HuH-7.5 (cell line): ENCODE data around the gene NAA25.
"Not testable (repeated sequence)": the region's sequence is repeated elsewhere in the genome, so short reads cannot be mapped to it uniquely, and the experiment has no call there.

ENCODE experiments used
- DNase-seq: peaks from one replicate; pipeline ENCODE4 v3.0.0; 2011; ENCODE audit warnings: low spot score

The NAA25 gene

GRCh38 chr12:112061137-112061536, 47.4 kb downstream of the NAA25 start:
- no peak for DNase-seq

- no peak for DNase-seq
Measured at GRCh38 chr12:112049351-112049750, 59.2 kb downstream of the NAA25 start.

GRCh38 chr12:112046003-112046402, 62.6 kb downstream of the NAA25 start:
- DNase-seq = no peak

GRCh38 chr12:112036614-112037013, 72.0 kb downstream of the NAA25 start:
- DNase-seq = not testable (repeated sequence)

DNA sequence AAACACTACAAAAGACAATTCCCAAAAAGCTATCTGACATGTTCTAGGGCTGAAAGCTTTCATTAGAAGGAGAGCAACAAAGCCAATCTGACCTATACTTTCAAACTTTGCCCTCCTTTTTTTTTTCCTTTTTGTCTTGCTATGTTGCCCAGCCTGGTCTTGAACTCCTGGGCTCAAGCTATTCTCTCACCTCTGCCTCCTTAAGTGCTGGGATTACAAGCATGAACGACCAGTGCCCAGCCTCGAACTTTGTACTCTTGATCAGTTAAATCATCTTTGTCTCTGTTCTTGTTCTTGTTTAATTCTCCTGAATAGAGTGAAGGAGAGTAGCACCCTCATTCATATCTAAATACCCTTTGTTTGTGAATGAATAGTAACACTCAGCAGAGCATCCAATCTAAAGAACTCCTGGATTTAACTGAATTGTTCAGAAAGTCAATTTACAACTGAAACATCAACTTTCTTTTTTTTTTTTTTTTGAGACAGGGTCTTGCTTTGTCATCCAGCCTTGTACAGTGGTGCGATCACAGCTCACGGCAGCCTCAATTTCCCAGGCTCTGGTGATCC, 73.3 kb downstream of the NAA25 start:
- no peak for DNase-seq

- no peak for DNase-seq
Measured at GRCh38 chr12:112032292-112032691, 76.3 kb downstream of the NAA25 start.

GRCh38 chr12:112031472-112031871, 77.1 kb downstream of the NAA25 start:
- no peak for DNase-seq

DNA sequence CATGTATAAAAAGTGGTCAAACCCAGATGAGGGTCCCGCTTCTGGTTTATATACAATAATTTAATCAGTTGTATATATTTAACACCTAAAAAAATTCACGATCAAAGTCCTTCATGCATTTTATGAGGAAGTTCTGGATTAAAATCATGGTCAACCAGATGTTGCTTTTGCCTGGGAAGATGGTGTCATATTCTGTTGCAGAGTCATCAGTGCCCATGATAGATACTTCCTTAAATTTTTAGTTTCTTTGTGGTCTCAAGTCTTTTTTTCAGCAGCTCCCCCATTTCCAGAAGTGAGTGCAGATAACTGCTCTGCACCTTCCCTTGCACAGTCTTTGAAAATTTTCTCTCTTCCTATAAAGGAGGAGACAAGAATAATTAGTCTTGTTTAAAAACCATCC, 79.3 kb downstream of the NAA25 start:
- DNase-seq = no peak

- DNase-seq = no peak
Measured at GRCh38 chr12:112025808-112026375, 82.7 kb downstream of the NAA25 start.

DNA sequence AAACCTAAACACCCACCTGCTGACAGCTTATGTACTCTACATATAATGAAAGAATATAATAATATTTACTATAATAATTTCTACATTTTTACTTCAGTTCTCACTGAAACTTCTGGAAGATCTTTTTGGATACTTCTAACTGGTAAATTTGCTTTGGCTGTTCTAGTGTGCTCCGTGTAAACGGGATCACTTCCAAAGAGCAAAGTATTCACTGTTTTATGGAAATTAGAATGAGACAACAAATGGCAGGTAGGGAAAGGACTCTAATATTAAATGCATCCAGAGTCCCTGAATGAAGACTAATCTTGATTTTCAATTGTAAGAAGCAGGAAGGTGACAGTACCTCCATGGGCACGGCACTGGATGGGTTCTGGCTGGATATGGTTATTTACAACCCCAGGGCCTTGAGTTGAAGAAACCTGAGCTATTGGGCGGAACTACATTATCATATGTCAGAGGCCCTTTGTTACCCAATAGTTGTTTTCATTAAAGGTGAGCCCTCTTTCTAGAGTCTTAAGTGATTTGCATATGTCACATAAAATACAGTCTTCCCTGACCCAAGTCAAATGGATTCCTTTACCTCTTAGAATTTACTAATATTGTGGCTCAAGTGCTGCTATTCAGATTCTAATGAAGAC, 84.7 kb downstream of the NAA25 start:
- no peak for DNase-seq

GRCh38 chr12:112022241-112023016, 86.2 kb downstream of the NAA25 start:
- DNase-seq = no peak

GRCh38 chr12:112020947-112021457, 87.6 kb downstream of the NAA25 start:
- no peak for DNase-seq

GRCh38 chr12:112018571-112019237, 89.9 kb downstream of the NAA25 start:
- no peak for DNase-seq

- no peak for DNase-seq
Measured at GRCh38 chr12:112017041-112017440, 91.5 kb downstream of the NAA25 start.

- no peak for DNase-seq
Measured at GRCh38 chr12:112015938-112016337, 92.6 kb downstream of the NAA25 start.

GRCh38 chr12:112013601-112014402, 94.8 kb downstream of the NAA25 start:
- DNase-seq = peak; percentile 42

- peak; percentile 98 for DNase-seq
Measured at GRCh38 chr12:112012775-112013600, 95.6 kb downstream of the NAA25 start, which contains the start of the genes ERP29 and TMEM116. Gene ERP29, plus strand, starts transcription at chr12:112013426. Its CDS starts 40 bp downstream, at chr12:112013466. Gene TMEM116, minus strand, starts transcription at chr12:112013165. Its CDS starts 7,895 bp downstream, at chr12:112005270.

DNA sequence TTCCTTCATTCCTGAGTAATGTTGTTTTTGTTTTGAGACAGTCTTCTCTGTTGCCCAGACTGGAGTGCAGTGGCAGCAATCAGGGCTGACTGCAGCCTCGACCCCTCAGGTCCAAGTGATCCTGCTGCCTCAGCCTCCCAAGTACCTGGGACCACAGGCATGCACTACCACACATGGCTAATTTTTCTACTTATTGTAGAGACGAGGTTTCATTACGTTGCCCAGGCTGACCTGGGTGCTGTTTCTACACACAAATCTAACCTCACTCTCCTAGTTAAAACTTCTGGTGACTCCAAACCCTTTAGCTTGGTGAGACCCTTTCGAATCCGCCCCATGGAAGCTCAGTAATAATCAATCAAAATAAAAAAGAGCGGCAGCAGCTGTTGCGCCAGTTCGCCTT, 96.9 kb downstream of the NAA25 start:
- no peak for DNase-seq

DNA sequence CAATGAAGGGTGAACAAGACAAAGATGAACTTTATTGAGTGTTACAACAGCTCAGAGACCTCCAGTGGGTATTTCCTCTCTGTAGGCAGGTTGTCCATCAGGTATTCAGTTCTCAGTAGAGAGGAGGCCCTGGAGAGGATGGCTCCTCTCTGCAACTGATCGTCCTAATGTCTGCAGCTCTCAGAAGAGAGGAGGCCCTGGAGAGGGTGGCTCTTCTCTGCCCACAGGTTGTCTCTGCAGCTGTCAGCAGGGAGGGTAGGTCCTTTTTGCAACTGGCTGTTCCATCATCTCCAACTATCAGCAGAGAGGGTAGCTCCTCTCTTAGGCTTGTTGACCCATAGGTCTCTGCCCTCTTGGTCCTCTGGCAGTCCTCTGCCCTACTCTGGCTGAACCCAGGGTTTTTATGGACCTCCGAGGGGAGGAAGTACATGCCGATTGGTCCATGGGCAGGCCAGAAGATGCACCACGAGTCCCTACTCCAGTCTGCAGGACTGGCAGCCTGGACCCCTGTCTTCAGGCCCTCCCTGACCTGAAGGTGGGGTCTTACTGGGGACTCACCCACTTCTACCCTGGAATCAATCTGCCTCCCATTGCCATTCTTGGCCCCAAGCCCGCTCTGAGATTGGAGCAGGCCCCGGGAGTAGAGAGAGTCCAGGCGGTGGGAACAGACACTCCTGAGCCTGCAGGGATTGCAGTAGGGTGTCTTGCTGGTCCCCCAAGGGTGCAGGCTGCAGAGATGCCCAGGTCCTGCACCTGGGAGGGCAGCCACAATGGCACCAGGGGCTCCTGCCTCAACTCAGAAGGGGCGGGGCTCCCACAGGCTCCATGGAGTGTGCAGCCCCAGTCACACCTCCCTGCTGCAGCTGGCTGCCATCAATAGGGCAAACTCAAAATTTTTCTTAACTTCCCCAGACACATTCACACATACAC, 97.9 kb downstream of the NAA25 start:
- DNase-seq = no peak
